Right cardiac atrium (tissue), 5 donors: Measurements from ENCODE around the gene CCDC12. TPM values are rescaled to one million over a fixed set of nuclear protein-coding genes. Genes with fewer than 3 reads are reported as not detected.

Experiments
- ATAC-seq, 2 donors: fragments of 200-7000 bp; cut with Tn5 transposase; one replicate each; pipeline versions ENCODE4 v1.8.0 to v1.9.1; 2020; ENCODE audit warnings: moderate library complexity in 2 of 2, mild to moderate bottlenecking in 1 of 2
- DNase-seq, 3 donors: peaks; one replicate each; pipeline ENCODE4 v3.0.0-alpha.2; 2020
- H3K27ac ChIP-seq: one replicate; pipeline ENCODE4 v1.5.1; 2013; ENCODE audit warnings: mild to moderate bottlenecking, low read length, control low read depth, moderate library complexity
- H3K27me3 ChIP-seq: one replicate; pipeline ENCODE4 v1.6.1; 2013; ENCODE audit not compliant: control insufficient read depth, insufficient read depth
- H3K4me1 ChIP-seq: one replicate; pipeline ENCODE4 v1.6.1; 2013; ENCODE audit warnings: low read length; ENCODE audit not compliant: control insufficient read depth, insufficient read depth
- H3K4me3 ChIP-seq: one replicate; pipeline ENCODE4 v1.5.1; 2013; ENCODE audit warnings: low read length, control low read depth
- H3K9me3 ChIP-seq: one replicate; pipeline ENCODE4 v1.6.1; 2013; ENCODE audit warnings: low read length; ENCODE audit not compliant: control insufficient read depth
- WGBS: extraction: QIAGEN DNeasy Blood & Tissue Kit; methylation state at CpG from one replicate; pipeline ENCODE4 v1.1.7; 2013; 5-methylcytosine and 5-hydroxymethylcytosine counted together
- intact Hi-C, 4 donors: fragments of 100-400 bp; cut with DNase I; formaldehyde crosslinking; loops; one replicate each; pipeline versions ENCODE4 v1.11.0 to v1.14.0; 2022 to 2023
- polyA plus RNA-seq: library from polyadenylated mRNA; stranded (reverse); fragments of 200-250 nt; gene quantifications from one replicate; pipeline ENCODE4 v1.2.3, GENCODE V29; 2013
- total RNA-seq, 4 donors: library from RNA; stranded (reverse); fragmentation: NEBNext Ultra II Directional; extraction: Animal tissue kit (Norgen Biotek cat#: 25700); gene quantifications; one replicate each; pipeline ENCODE4 v1.2.1, GENCODE V29; 2021
- donor health status: healthy with polysubstance abuse.
- donor health status: DM: no; HTN: yes; CAD: no.
- donor health status: DM: no; HTN: no; CAD: no.
- donor health status: DM: no; HTN: yes; CAD: no; lungs with severe emphysema.
- donor health status: DM: yes; HTN: yes; CAD: no.

Gene CCDC12
- total and polyA plus RNA-seq, 5 donors, result 31.2 to 58.0 (median 36.1) TPM

DNA sequence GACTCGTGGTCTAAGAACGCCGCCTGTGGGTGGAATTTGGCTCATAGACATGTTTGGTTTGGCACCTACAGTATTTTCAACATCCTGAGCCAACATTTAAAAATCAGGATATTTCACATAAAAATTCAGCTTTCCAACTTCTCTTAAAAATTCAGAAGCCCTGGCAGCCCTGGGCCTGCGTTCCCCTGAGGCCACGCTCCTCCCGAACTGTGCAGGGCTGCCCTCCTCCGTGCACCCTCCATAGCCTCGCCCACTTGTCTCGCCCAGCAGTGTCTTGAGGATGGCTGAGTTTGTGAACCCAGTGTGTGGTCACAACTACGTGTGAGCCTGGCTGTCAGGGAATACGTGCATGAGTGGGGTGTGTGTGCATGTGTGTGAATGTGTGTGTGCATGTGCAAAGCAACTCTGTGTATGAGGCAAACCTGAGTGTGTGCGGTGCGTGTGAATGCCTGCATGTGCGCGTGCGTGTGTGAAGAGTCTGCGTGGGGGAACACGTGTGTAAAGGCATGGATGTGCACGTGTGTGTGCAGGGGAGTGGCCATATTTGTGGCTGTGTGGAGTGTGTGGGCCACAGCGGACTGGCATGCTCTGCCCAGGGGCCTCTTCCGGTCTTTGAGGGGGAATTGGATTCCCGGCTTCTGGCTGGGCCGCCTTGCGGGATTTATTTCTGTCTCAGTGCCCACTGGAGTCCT lies 68.1 kb downstream of the CCDC12 start:
- Histone ChIP-seq H3K4me3 (no peak overlapping the region), H3K27ac (no peak overlapping the region), H3K27me3 (no peaks in the 10 kb centered on the region), H3K9me3 (no peaks in the 10 kb centered on the region), H3K4me1 (peaks cover 5% of the 10 kb centered on the region)
- ATAC-seq, result peak; percentile 37 to 68
- 42% methylated on average over 24 of the region's 24 CpGs for WGBS
- intact Hi-C loops, result loop anchor here in 2 of 4 donors (2.0 to 5.0 kb wide), 2 partner anchors 204 to 206 kb away; partner anchors contain the start of gene TMIE (in 1 of the 2)
- DNase-seq, result peak; percentile 53 to 91 (median 89)

GRCh38 chr3:46907960-46908293 lies 68.6 kb downstream of the CCDC12 start:
- ATAC-seq (no peak), DNase-seq (no peak)
- Histone ChIP-seq H3K27me3 (no peaks in the 10 kb centered on the region), H3K9me3 (no peaks in the 10 kb centered on the region), H3K27ac (no peak overlapping the region), H3K4me3 (no peak overlapping the region), H3K4me1 (peaks cover 4% of the 10 kb centered on the region)
- WGBS, result 40% methylated on average over 1 of the region's 1 CpG
- intact Hi-C loops, result loop anchor here in 2 of 4 donors (2.0 to 5.0 kb wide), 2 partner anchors 203 to 206 kb away; partner anchors contain the start of gene TMIE (in 1 of the 2)

DNA sequence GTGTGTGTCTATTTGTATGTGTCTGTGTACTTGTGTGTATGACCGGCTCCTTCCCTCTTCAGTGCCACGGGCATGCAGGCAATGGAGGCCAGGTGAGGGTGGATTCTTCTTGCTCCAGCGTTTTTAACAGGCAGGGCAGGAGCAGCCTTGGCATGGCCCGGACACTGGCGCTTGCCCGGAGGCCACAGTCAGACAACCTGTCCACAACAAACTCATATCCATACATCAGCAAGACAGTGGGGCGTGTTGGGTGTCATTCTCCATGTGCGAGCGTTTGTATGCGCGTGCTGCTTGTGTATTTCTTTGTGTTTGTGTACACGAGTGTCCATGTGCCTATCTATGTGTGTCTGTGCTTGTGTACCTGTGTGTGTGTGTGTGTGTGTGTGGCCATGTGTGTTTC lies 69.3 kb downstream of the CCDC12 start:
- no peaks in the 10 kb centered on the region for H3K9me3 ChIP-seq
- no peak for ATAC-seq
- WGBS, result 83% methylated on average over 12 of the region's 12 CpGs
- intact Hi-C loops, result loop anchor here in 1 of 4 donors (5.0 kb wide), 1 partner anchor 205 kb away; the partner anchor contains the start of gene TMIE
- H3K27ac ChIP-seq, result no peak overlapping the region
- H3K4me3 ChIP-seq, result no peak overlapping the region
- DNase-seq, result peak in 2 of 3 donors; percentile 43 to 46
- H3K4me1 ChIP-seq, result peaks cover 4% of the 10 kb centered on the region
- H3K27me3 ChIP-seq, result no peaks in the 10 kb centered on the region

DNA sequence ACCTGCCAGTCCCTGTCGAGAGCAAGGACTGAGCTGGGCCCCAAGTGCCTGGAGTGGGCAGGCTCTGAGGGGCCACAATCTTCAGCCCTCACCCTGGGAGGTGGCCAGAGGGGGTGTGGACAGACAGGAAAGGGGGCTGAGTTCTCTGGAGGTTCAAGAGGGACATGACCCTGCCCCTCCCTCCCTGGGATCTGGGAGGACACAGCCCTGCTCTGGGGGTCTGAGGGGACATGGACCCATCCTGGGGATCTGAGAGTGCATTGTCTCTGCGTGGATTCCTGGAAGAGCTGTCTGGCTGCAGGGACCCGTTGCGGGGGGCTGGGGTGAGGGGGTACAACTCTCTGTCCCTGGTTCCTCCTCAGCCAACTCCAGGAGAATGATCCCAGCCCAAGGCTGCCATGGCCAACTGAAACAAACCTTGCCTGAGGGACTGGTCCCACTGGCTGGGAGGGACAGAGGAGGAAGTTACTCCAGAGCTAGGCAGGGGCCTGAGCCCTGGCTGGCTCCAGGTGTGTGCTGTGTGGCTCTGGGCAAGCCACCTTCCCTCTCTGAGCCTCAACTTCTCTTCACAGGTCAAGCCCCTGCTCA lies 70.0 kb downstream of the CCDC12 start:
- Histone ChIP-seq H3K9me3 (no peaks in the 10 kb centered on the region), H3K27ac (no peak overlapping the region), H3K4me3 (no peak overlapping the region), H3K4me1 (peaks cover 4% of the 10 kb centered on the region), H3K27me3 (no peaks in the 10 kb centered on the region)
- intact Hi-C loops, result loop anchor here in 1 of 4 donors (5.0 kb wide), 1 partner anchor 204 kb away; the partner anchor contains the start of gene TMIE
- ATAC-seq, result no peak
- WGBS, result 71% methylated on average over 4 of the region's 4 CpGs
- peak in 1 of 3 donors; percentile 44 for DNase-seq

DNA sequence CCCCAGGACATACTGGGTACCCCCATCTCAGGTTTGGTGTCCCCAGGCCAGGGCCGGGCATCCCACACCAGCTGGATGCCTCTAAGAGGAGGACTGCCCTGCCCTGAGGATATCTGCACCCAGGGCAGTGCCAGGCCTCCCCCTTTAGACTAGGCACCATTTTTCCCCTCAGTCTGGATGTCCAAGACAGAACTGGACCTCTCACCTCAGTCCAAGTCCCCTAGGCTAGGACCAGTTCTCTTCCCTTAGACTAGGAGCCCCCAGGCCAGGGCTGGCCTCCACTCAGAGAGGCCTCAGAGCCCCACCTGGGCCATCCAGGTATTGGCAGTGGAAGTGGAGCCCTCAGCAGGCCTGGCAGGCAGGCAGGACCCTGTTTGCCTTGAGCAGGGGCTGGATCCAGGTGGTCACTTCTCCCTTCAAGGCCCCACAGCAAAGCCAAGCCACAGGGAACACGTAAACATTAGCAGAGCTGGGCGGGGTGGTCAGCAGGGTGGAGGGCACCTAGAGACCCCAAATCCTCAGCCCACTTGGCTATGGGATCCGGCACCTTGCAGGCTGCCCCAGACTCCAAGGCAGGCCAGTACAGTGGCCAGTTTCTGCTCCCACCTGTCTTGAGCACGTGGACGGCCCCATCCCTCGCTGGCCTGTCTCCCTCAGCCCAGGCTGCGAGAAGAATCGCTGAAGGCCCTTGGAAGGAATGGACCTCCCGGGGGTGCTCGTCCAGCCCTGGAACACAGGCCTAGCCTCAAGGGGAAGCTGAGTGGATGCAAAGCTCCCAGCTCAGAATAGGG lies 70.7 kb downstream of the CCDC12 start:
- ATAC-seq (no peak), DNase-seq (peak in 2 of 3 donors; percentile 46 to 53)
- Histone ChIP-seq H3K27ac (no peak overlapping the region), H3K9me3 (no peaks in the 10 kb centered on the region), H3K27me3 (no peaks in the 10 kb centered on the region), H3K4me1 (peaks cover 4% of the 10 kb centered on the region), H3K4me3 (no peak overlapping the region)
- intact Hi-C loops, result loop anchor here in 1 of 4 donors (5.0 kb wide), 1 partner anchor 204 kb away; the partner anchor contains the start of gene TMIE
- WGBS, result 78% methylated on average over 11 of the region's 11 CpGs

DNA sequence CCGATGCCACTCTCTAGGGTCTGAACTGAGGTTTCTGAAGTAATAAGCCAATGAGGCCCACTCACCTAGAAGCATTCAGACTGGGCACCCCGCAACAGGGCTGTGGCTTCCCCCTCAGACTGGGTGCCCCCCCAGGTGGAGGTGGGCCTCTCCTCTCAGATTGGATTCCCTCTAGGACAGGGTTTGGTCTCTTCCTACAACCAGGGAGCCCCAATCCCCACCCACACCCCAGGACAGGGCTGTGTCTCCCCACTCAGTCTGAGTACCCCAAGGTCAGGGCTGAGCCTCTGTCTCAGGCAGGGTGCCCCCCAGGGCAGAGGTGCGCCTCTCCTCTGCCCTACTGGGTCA lies 71.4 kb downstream of the CCDC12 start:
- intact Hi-C loops, result loop anchor here in 1 of 4 donors (5.0 kb wide), 1 partner anchor 203 kb away; the partner anchor contains the start of gene TMIE
- H3K27me3 ChIP-seq, result no peaks in the 10 kb centered on the region
- peak in 2 of 3 donors; percentile 42 to 49 for DNase-seq
- H3K4me3 ChIP-seq, result no peak overlapping the region
- no peak overlapping the region for H3K27ac ChIP-seq
- peaks cover 4% of the 10 kb centered on the region for H3K4me1 ChIP-seq
- ATAC-seq, result no peak
- 93% methylated on average over 3 of the region's 3 CpGs for WGBS
- H3K9me3 ChIP-seq, result no peaks in the 10 kb centered on the region

DNA sequence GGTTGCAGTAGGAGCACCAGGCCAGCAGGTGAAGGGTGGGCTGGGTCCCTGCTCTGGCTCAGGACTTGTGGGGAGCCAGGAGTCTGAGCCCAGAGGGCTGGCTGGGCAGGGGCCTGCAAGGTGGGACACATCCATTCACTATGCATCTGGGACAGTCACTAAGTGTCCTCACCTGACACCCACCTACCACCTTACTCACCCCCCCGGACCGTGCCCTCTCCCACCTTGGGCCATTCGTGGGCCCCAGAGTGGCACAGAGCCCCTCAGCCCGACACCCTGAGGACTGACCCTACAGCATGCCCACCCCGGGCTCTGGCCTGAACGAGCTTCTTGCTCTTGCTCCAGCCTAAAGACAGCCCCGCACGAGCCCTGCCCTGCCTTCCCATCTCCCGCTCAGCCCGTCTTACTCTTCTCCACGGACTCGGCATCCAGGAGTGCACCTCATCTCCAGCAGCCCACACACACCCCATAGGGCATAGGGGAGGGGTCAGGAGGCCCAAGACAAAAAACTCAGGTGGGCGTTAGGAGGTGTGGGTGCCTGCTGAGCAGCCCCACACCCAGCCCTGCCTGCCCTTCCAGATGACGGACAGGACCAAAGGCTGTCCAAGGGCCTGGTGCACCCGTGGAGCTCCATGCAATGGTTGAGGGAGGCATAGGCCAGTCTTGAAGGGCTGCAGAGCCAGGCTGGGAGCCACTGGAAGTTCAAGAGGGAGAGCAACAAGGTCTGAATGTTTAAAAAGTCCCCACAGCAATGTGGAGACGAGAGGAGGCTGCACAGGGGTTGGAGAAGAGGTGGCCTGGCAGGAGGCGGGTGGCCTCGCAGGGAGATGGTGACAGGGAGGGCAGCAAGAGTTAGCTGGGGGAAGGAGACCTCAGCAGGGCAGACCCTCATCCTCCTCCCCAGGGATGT lies 72.0 kb downstream of the CCDC12 start:
- DNase-seq (peak; percentile 13 to 54 (median 52)), ATAC-seq (no peak)
- peaks cover 4% of the 10 kb centered on the region for H3K4me1 ChIP-seq
- H3K27me3 ChIP-seq, result no peaks in the 10 kb centered on the region
- no peak overlapping the region for H3K27ac ChIP-seq
- intact Hi-C loops, result loop anchor here in 2 of 4 donors (5.0 kb wide), 2 partner anchors 37 to 202 kb away; partner anchors contain the start of gene TMIE (in 1 of the 2)
- WGBS, result 84% methylated on average over 18 of the region's 18 CpGs
- H3K4me3 ChIP-seq, result no peak overlapping the region
- no peaks in the 10 kb centered on the region for H3K9me3 ChIP-seq

- Histone ChIP-seq H3K27ac (no peak overlapping the region), H3K4me1 (peaks cover under 1% of the 10 kb centered on the region), H3K27me3 (no peaks in the 10 kb centered on the region), H3K4me3 (no peak overlapping the region), H3K9me3 (no peaks in the 10 kb centered on the region)
- DNase-seq (peak; percentile 59 to 72 (median 66)), ATAC-seq (peak in 1 of 2 donors; percentile 10)
- 76% methylated on average over 21 of the region's 21 CpGs for WGBS
- intact Hi-C loops, result loop anchor here in 1 of 4 donors (5.0 kb wide), 1 partner anchor 36 kb away; no protein-coding TSS in a partner anchor
Measured at GRCh38 chr3:46903341-46904302, 72.9 kb downstream of the CCDC12 start.

GRCh38 chr3:46902188-46902631 lies 74.3 kb downstream of the CCDC12 start:
- peaks cover 2% of the 10 kb centered on the region for H3K4me1 ChIP-seq
- ATAC-seq (no peak), DNase-seq (peak; percentile 6 to 58 (median 47))
- H3K9me3 ChIP-seq, result no peaks in the 10 kb centered on the region
- 93% methylated on average over 15 of the region's 15 CpGs for WGBS
- no peak overlapping the region for H3K27ac ChIP-seq
- no peak overlapping the region for H3K4me3 ChIP-seq
- no peaks in the 10 kb centered on the region for H3K27me3 ChIP-seq
- intact Hi-C loops, result loop anchor here in 1 of 4 donors (5.0 kb wide), 1 partner anchor 35 kb away; no protein-coding TSS in a partner anchor
